WTC11 (cell line): ENCODE results near the gene OPCML. TPM values are rescaled to one million over a fixed set of nuclear protein-coding genes. Genes with fewer than 3 reads are reported as not detected.

Source experiments
- ATAC-seq: fragments of 200-7000 bp; cut with Tn5 transposase; 2 replicates; pipeline ENCODE4 v1.10.0; 2021; ENCODE audit warnings: mild to moderate bottlenecking, moderate library complexity
- CTCF ChIA-PET: fragments of 300-600 bp; sonication (Branson Sonifier 250); formaldehyde crosslinking; loops from one replicate; lab custom pipeline; 2021; ENCODE audit warnings: antibody characterized with exemption; lab: Charles Lee
- POLR2A ChIA-PET: fragments of 350-600 bp; sonication (Branson Sonifier 250); formaldehyde crosslinking; loops from one replicate; lab custom pipeline; 2021; ENCODE audit warnings: antibody characterized with exemption; lab: Charles Lee
- DNase-seq: peaks from one replicate; pipeline ENCODE4 v3.0.0; 2021; ENCODE audit warnings: low spot score
- H3K27ac Mint-ChIP-seq: 2 replicates; pipeline ENCODE4 v1.8.0; 2021; ENCODE audit warnings: mixed read lengths
- H3K27me3 Mint-ChIP-seq: 2 replicates; pipeline ENCODE4 v1.8.0; 2021; ENCODE audit warnings: low read depth, mild to moderate bottlenecking, moderate library complexity, mixed read lengths
- H3K36me3 Mint-ChIP-seq: 2 replicates; pipeline ENCODE4 v1.8.0; 2021; ENCODE audit warnings: mixed read lengths
- H3K4me1 Mint-ChIP-seq: 2 replicates; pipeline ENCODE4 v1.8.0; 2022; ENCODE audit warnings: mixed read lengths
- H3K4me3 Mint-ChIP-seq: 2 replicates; pipeline ENCODE4 v1.8.0; 2021; ENCODE audit warnings: mild to moderate bottlenecking, moderate library complexity, mixed read lengths
- H3K9me3 Mint-ChIP-seq: 2 replicates; pipeline ENCODE4 v1.8.0; 2021; ENCODE audit warnings: mixed read lengths
- ARID4B ChIP-seq: sonication (generic); formaldehyde crosslinking; IDR thresholded peaks from 2 replicates; pipeline ENCODE4 v1.8.0; 2023; ENCODE audit warnings: missing genetic modification reagents, mild to moderate bottlenecking, borderline replicate concordance
- ATF6 ChIP-seq: sonication (generic); formaldehyde crosslinking; IDR thresholded peaks from 2 replicates; pipeline ENCODE4 v1.8.1; 2023; ENCODE audit warnings: mild to moderate bottlenecking, missing genetic modification reagents
- CDX4 ChIP-seq: fragments of 250-450 bp; sonication (Bioruptor Pico); IDR thresholded peaks from 2 replicates; pipeline ENCODE4 v1.9.0; 2021; ENCODE audit warnings: moderate library complexity, mild to moderate bottlenecking, inconsistent platforms, borderline replicate concordance
- CREM ChIP-seq: sonication (generic); formaldehyde crosslinking; IDR thresholded peaks from 2 replicates; pipeline ENCODE4 v1.8.1; 2022; ENCODE audit warnings: mild to moderate bottlenecking, missing genetic modification reagents, moderate library complexity
- CTCF ChIP-seq: fragments of 200-600 bp; IDR thresholded peaks from 2 replicates; pipeline ENCODE4 v1.8.0; 2022; ENCODE audit warnings: antibody characterized with exemption
- E2F5 ChIP-seq: sonication (generic); formaldehyde crosslinking; IDR thresholded peaks from 2 replicates; pipeline ENCODE4 v1.8.1; 2022; ENCODE audit warnings: mild to moderate bottlenecking, moderate library complexity, missing genetic modification reagents
- EMX1 ChIP-seq: fragments of 250-450 bp; sonication (Bioruptor Pico); IDR thresholded peaks from 2 replicates; pipeline ENCODE4 v1.8.0; 2021; ENCODE audit warnings: mild to moderate bottlenecking
- FOXJ3 ChIP-seq: sonication (generic); formaldehyde crosslinking; IDR thresholded peaks from 2 replicates; pipeline ENCODE4 v1.9.0; 2021; ENCODE audit warnings: missing genetic modification reagents, mild to moderate bottlenecking, borderline replicate concordance
- FOXP4 ChIP-seq: sonication (generic); formaldehyde crosslinking; IDR thresholded peaks from 2 replicates; pipeline ENCODE4 v1.8.0; 2022; ENCODE audit warnings: mild to moderate bottlenecking, missing genetic modification reagents
- HMGXB4 ChIP-seq: sonication (generic); formaldehyde crosslinking; IDR thresholded peaks from 2 replicates; pipeline ENCODE4 v1.8.1; 2023; ENCODE audit warnings: mild to moderate bottlenecking, moderate library complexity, missing genetic modification reagents
- KAT7 ChIP-seq: sonication (generic); formaldehyde crosslinking; IDR thresholded peaks from 2 replicates; pipeline ENCODE4 v1.8.1; 2023; ENCODE audit warnings: missing genetic modification reagents, mild to moderate bottlenecking, borderline replicate concordance
- MXD4 ChIP-seq: fragments of 250-450 bp; sonication (Bioruptor Pico); IDR thresholded peaks from 2 replicates; pipeline ENCODE4 v1.8.0; 2021; ENCODE audit warnings: mild to moderate bottlenecking, moderate library complexity, borderline replicate concordance
- PREB ChIP-seq: sonication (generic); formaldehyde crosslinking; IDR thresholded peaks from 2 replicates; pipeline ENCODE4 v1.8.1; 2022; ENCODE audit warnings: mild to moderate bottlenecking, missing genetic modification reagents, moderate library complexity, borderline replicate concordance
- SOX15 ChIP-seq: fragments of 250-450 bp; sonication (Bioruptor Pico); IDR thresholded peaks from 2 replicates; pipeline ENCODE4 v1.9.0; 2021; ENCODE audit warnings: mild to moderate bottlenecking
- TCF7 ChIP-seq: sonication (generic); formaldehyde crosslinking; IDR thresholded peaks from 2 replicates; pipeline ENCODE4 v1.8.0; 2022; ENCODE audit warnings: mild to moderate bottlenecking, low read depth, missing genetic modification reagents, moderate library complexity
- TP53 ChIP-seq: sonication (generic); formaldehyde crosslinking; IDR thresholded peaks from 2 replicates; pipeline ENCODE4 v1.8.1; 2023; ENCODE audit warnings: mild to moderate bottlenecking, missing genetic modification reagents
- ZBTB21 ChIP-seq: sonication (generic); formaldehyde crosslinking; IDR thresholded peaks from 2 replicates; pipeline ENCODE4 v1.8.1; 2023; ENCODE audit warnings: mild to moderate bottlenecking, missing genetic modification reagents, borderline replicate concordance
- ZNF121 ChIP-seq: sonication (generic); formaldehyde crosslinking; IDR thresholded peaks from 2 replicates; pipeline ENCODE4 v1.8.0; 2023; ENCODE audit warnings: missing genetic modification reagents
- ZNF317 ChIP-seq: sonication (generic); formaldehyde crosslinking; IDR thresholded peaks from 2 replicates; pipeline ENCODE4 v1.8.1; 2023; ENCODE audit warnings: low read depth, mild to moderate bottlenecking, moderate library complexity, missing genetic modification reagents, borderline replicate concordance
- ZNF416 ChIP-seq: fragments of 250-450 bp; sonication (Bioruptor Pico); IDR thresholded peaks from 2 replicates; pipeline ENCODE4 v1.9.0; 2021; ENCODE audit warnings: mild to moderate bottlenecking, inconsistent platforms
- total RNA-seq: library from RNA; stranded (reverse); gene quantifications from 3 replicates; pipeline ENCODE4 v1.2.3, GENCODE V29; 2021

The OPCML gene
- total RNA-seq, 1 experiment from 2014 or later, result 1.5 TPM

GRCh38 chr11:133164986-133165385 lies 367.3 kb downstream of the OPCML start:
- ATAC-seq, result peak; percentile 81

More at GRCh38 chr11:133164986-133165385, 367.3 kb downstream of the OPCML start:
- Mint-ChIP-seq H3K27ac (no peak overlapping the region), H3K36me3 (no peaks in the 10 kb centered on the region), H3K9me3 (no peaks in the 10 kb centered on the region), H3K27me3 (no peaks in the 10 kb centered on the region), H3K4me1 (peaks cover 33% of the 10 kb centered on the region), H3K4me3 (no peak overlapping the region)
- DNase-seq, result no peak
- POLR2A ChIA-PET, result interaction anchor here (0.6 to 1.2 kb wide), 2 partner anchors 30 to 284 kb away, joined by 3 read pairs; no protein-coding TSS in a partner anchor
- CTCF ChIA-PET, result interaction anchor here (0.7 to 6.0 kb wide), 16 partner anchors 8 to 670 kb away, joined by 3 to 77 read pairs (median 5); no protein-coding TSS in a partner anchor
- TF ChIP-seq MXD4 (CRISPR knock-in tag) (no peak), CDX4 (CRISPR knock-in tag) (no peak), KAT7 (CRISPR knock-in tag) (no peak), ZNF121 (CRISPR knock-in tag) (no peak), ZNF317 (CRISPR knock-in tag) (no peak), ARID4B (CRISPR knock-in tag) (no peak), SOX15 (no peak), PREB (no peak), FOXP4 (CRISPR knock-in tag) (no peak), E2F5 (CRISPR knock-in tag) (no peak), ZNF416 (CRISPR knock-in tag) (no peak), EMX1 (CRISPR knock-in tag) (no peak), ATF6 (CRISPR knock-in tag) (no peak), HMGXB4 (CRISPR knock-in tag) (no peak), FOXJ3 (CRISPR knock-in tag) (no peak), TP53 (CRISPR knock-in tag) (no peak), TCF7 (CRISPR knock-in tag) (no peak), ZBTB21 (no peak), CREM (CRISPR knock-in tag) (no peak), CTCF (no peak)
